GM18517 (cell line): ENCODE measurements around the gene NF1.
A peak's percentile ranks its signal among the peaks of the same experiment; 100 is the strongest.
"Not testable (repeated sequence)": the region's sequence is repeated elsewhere in the genome, so short reads cannot be mapped to it uniquely, and the experiment has no call there.

Experiments
- ATAC-seq: cut with Tn5 transposase; IDR thresholded peaks from one replicate; pipeline ENCODE4 v1.9.1; 2021; ENCODE audit warnings: mild to moderate bottlenecking, moderate library complexity; ENCODE audit not compliant: unreplicated experiment

NF1 gene

DNA sequence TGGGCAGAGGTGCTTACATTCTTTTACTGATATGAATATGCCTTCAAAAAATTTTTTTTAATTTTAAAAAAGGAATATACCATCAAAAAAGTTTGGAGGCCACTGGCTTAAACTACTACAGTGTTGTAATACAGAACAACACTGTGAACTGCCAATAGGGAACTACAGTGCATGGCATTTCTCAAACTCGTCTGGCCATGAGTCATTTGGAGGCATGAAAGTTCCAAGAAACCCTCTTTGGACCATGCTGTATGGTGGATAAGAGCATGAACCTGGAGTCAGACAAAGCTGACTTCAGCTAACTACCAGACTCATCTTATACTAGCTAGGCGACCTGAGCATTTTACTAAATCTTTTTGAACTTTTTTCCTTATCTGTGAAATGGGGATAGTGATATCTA lies 9.2 kb upstream of the NF1 start:
- ATAC-seq, result no peak

DNA sequence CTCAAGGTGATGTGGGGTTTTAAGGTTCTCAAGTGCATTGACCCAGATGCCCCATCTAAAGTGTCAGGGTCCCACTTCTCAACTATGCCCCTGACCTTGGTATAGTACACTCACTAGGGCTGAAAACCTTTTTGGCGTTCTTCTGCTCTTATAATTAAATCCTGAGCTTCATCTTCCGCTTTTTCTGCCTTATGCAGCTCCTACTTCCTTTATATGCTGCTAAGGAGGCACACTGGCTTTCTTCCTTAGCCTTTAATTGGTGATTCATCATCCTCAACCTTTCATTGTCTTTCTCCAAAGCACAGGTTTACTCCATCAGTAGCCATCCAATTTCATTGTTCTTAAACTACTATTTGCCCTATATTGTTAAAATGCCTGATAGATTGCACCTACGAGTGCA lies 5.3 kb upstream of the NF1 start:
- ATAC-seq, result no peak

DNA sequence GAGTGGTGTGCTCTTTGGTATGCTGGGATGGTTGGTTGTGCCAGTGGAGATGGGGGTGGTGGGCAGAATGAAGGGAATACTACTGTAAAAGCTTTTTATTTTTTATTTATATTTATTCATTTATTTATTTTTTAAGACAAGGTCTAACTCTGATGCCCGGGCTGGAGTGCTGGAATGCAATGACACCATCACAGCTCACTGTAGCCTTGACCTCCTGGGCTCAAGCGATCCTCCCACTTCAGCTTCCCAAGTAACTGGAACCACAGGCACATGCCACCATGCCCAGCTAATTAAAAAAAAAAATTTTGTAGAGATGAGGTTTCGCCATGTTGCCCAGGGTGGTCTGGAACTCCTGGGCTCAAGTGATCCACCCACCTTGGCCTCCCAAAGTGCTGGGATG lies 4.1 kb upstream of the NF1 start:
- not testable (repeated sequence) for ATAC-seq

DNA sequence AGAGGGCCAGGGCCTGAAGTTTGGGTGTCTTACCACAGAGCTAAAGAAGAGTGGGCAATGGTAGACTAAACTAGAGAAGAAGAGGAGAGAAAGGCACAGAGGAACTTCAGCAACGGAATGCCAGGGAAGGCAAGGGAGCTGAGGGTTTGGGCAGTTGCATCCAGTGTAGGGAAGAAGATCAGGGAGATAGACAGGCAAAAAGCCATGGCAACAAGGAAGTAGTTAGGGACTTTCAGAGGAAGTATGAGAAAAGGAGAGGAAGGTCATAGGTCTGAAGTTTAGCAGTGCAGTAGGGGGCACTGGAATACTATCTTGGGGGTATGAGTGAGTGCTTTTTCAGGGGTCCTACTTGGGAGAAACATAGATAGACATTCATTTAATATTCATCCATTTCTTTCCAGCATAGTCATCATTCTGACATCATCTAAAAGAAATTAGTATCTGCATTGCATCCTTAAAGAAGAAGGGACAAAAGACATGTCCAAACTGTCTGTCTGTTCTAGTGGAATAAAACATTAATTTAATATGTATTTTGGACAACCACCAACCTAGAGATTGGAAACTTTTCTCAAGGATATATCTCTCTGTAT lies 2.2 kb upstream of the NF1 start:
- no peak for ATAC-seq

DNA sequence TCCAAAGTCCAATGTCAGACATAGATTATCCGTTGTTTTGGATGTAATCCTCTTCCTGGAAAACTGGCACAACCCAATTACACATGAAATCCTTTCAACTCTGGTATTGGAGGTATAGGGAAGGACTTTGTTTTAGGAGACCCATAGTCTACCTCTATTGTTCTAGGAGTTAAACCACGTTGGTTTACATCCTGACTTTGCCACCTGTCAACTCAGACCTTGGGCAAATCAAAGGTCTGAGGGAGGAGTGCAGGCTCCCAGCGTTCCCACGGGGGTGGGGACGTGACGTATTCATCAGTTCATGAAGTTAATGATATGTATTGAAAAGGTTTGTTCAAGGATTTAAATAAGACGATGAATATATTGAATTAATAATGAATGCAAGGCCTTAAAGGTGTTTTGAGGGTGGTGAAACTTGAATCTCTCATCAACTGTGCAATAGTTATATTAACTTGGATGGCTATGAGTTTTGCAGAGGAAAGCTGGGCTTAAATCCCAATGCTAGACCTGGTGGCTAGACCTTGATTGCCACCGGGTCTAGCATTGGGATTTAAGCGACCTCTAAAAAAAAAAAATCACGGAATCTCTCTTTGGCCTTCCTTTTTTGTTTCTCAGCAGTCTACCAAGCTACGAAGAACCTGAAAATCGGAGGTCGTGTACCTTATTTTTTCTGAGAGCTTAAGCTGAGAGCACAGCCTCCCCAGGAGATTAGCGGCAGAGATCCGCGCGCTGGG lies 744 bp upstream of the NF1 start:
- peak; percentile 14 for ATAC-seq

DNA sequence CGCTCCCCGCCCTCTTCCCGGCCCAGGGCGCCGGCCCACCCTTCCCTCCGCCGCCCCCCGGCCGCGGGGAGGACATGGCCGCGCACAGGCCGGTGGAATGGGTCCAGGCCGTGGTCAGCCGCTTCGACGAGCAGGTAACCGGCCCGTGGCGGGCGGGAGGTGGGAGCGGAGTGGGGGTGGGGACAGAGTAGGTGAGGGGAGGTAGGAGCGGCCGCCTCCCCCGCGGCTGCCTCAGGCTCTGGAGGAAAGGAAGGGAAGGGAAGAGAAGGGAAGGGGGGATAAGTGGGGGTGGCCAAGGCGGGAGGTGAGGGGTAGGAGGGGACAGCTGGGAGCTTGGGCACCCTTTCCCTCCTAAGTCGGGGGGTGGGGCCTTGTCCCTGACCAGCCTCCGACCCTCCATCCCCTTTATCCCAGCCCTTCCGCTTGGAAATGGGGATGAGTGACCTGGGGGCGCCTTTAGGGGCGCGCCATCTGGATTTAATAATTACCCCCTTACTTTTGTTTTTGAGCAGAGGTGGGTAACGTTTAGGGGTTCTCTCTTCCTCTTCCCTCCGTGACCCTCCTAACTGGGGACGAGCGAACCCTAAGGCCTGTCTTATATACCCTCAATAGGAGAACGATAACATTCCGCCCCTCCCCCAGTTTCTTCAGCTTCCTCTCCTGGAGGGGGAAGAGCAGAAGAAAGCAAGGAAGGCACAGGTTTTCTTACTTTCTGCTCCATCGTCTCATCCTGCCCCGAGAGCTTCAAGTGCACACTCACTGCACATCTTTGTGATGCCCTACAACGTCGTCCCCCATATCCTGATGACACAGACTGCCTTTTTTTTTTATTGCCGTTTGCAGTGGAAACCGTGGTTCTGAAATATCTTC lies 694 bp downstream of the NF1 start:
- ATAC-seq, result no peak

DNA sequence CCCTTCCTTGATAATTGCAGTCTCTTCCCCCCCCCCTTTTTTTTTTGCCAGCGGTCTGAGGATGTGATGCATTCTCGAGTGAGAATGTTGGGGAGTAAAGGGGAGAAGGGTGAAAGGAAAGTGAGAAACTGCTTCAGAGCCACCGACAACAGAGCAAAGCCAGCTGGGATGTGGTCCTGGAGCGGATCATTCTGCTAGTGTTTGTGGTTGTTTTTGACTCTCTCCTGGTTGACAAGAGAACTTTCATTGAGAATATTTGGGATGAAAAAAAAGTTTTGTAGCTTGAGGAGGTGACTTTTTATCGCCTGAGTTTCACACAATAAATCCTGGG lies 1.3 kb downstream of the NF1 start:
- ATAC-seq, result no peak

DNA sequence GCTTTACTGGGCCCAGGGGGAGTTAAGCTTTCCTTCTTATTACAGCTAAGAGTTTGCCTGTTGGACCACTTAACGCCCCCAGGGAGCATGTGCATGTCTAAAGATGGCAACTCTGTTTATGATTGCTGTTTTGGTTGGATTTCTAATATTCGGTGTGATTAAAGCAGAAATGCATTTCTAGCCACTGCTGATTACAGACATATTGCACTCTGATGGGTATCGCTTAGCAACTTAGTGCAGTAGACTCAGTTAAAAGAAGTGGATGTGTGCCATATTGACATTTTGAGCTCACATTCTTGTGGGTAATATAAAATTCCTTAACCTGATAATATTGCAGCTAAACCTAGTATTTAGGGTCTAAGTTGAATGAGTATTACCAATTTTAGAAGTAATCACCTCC lies 4.2 kb downstream of the NF1 start:
- no peak for ATAC-seq

DNA sequence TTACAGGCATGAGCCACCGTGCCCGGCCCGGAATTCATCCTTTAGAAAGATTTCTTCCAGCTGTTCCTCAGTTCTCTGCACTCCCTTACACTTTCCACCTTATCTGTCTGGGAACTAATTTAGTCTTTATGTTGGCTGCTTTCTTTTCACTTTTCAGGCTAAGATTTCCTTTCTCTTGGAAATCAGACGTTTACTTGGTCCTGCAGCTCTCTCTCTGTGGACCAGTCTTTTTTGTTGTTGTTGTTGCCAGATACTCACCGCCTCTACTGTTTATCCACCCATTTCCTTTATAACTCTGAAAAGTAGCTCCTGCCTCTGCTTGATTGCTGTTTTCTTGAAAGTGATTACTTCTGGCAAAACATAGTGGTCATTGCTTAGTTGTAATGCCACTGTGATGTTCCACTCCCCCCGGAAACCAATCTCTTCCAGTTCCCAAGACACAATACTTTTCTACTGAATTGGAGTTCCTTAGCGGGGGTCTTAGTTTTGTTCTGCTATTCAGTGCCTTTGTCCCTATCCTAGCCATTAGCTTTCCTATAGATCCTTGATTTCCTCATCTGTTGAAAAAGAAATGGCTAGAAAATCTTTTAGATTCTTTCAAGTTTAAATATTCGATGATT lies 6.2 kb downstream of the NF1 start:
- ATAC-seq, result no peak

DNA sequence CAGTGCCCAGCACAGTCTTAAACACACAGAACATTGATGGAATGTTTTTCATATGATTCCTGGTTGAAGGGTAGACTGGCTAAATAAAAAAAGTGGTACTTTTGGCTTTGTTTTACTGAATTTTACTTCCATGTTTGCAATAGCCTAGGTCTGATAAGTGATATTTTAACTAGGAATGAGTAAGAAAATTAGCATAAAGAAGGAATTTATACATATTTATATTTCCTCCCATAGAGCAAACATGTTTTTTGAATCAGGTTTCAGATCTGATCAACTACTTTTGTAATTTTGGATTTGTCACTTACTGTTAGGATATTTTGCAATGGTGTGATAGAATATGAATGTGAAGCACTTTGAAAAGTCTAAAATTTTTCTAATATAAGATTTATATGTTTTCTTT lies 7.2 kb downstream of the NF1 start:
- no peak for ATAC-seq

DNA sequence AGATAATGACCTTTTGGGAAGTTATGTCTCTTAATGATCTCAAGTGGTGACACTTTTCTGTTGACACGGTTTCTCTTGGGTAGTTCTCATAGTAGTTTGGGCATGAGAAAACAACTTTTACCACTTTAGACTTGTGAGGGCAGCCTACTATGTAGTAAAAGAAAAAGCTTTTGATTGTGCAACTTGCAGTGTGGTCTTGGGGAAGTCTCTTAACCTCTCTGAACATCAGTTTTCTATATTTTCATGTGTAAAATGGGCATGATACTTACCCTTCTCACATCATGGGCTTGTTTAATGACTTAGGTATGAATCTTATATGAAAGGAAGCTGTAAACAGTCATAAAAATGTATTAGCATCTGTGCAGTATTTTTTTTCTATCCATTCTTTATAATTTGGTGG lies 11.2 kb downstream of the NF1 start:
- ATAC-seq, result no peak

DNA sequence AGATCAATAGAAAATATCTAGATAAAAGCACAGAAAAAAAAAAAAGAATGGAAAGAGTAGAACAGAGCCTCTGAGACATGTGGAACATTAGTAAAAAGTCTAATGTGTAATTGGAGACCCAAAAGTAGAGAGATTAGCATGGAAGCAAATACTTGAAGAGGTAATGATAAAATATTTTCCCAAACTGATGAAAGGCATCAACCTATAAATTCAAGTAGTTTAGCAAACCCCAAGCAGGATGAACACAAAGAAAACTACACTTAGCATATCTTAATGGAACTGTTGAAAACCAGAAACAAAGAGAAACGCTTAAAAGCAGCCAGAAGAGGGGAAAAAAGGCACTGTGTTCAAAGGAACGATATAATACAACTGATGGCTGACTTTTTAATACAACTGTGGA lies 16.4 kb downstream of the NF1 start:
- ATAC-seq, result no peak

DNA sequence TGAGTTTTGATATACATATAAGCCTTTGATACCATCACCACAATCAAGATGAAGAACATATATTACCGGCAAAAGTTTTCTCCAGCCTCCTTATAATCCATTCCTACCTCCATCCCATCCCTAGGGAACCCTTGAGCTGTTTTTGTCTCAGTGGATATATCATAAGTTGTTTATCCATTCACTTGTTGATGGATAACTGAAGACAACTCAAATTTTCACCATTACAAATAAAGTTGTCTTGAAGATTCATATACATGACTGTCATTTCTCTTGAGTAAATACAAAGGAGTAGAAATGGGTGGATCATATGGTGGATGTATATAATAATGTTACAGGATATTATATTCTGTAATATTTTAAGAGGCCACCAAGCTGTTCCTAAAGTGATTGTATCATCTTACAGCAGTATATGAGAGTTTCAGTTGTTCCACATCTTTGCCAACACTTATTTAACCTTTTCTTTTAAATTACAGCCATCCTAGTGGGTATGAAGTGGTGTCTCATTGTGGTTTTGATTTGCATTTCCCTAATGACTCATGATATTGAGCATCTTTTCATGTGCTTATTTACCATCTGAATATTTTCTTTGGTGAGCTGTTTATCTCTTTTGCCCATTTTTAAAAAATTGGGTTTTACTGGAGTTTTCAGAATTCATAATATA lies 17.4 kb downstream of the NF1 start:
- ATAC-seq, result no peak

DNA sequence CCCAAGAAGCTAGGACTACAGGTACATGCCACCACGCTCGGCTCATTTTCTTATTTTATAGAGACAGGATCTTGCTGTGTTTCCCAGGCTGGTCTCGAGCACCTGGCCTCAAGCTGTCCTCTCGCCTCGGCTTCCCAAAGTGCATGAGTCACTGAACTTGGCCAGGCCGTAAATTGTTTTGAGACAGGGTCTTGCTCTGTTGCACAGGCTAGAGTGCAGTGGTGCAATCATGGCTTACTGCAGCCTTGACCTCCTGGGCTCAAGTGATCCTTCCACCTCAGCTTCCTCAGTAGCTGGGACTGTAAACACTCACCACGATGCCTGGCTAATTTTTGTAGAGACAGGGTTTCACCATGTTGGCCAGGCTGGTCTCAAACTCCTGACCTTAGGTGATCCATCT lies 18.6 kb downstream of the NF1 start:
- ATAC-seq, result not testable (repeated sequence)

DNA sequence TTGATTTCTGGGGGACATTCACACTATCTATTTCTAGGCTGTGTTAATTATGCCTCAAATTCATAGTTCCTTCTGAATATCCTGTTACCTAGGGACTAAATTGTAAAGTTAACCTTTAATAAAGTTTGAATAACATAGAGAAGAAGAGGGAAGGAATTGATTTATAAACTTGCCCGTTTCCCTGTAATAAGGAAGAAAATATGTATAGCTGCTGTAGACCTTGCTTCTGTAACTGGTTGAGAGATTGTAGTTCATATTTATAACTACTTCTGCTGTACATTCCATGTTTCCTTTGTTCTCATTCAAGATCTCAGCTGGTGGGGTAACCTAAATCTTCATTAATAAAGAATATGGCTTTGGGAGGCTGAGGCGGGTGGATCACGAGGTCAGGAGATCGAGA lies 19.2 kb downstream of the NF1 start:
- ATAC-seq, result no peak

DNA sequence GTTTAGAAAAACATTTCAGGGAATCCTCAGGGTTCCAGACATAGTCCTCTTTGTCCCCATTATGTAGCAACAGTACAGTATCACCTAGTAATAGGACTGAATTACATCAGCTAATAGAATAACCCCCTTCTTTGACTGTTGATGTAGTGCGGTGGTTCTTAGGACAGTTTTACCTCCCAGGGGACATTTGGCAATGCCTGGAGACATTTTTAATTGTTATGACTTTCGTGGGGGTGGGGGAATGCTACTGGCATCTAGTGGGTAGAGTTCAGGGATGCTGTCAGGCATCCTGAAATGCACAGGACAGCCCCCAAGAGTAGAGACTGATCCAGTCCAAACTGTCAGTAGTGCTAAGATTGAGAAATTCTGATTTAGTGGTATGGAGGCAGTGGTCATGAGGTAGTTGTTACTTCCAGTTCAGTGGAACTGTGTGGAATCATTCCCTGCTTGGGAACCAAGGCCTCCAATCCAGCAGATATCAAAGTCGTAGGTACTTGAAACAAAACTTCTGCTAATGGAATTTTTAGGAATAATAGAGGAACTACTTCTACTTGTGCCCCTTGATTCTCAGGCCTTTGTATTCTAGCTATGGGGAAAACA lies 20.3 kb downstream of the NF1 start:
- ATAC-seq, result no peak

DNA sequence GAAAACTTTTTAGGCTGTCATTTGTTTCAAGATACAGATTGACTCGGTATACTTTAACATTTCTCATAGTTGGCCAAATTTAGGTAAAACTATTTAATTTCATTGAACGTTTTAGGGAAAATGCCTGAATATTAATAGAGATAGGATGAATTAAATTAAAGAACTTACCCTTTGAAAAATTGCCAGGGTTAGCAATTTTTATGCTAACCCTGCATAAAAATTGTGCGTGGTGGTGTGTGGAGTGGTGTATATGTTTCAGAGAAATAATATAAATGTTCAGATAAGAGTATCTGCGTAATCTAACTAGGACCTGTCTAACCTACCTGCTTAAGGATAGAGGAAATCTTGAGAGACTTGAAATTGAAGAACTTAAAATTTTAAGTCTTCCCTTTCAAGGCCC lies 21.4 kb downstream of the NF1 start:
- no peak for ATAC-seq

DNA sequence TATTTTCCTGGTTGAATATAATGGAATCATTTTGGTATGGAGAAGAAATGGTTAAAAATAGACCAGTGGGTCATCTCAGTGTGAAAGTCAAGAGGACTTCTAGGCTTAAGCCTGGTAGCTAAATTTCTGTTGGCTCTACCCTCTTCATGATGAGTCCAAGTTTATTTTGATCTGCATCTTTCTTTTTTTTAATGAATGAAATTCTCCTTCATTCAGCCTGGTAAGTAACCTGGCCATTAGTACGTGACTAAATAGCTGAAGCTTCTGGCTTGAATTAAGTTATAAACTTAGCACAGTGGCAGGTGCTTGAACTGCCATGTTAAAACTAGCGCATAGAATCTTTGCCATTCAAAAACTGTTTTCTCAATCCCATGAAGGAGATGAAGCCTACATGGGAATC lies 28.0 kb downstream of the NF1 start:
- ATAC-seq, result no peak

DNA sequence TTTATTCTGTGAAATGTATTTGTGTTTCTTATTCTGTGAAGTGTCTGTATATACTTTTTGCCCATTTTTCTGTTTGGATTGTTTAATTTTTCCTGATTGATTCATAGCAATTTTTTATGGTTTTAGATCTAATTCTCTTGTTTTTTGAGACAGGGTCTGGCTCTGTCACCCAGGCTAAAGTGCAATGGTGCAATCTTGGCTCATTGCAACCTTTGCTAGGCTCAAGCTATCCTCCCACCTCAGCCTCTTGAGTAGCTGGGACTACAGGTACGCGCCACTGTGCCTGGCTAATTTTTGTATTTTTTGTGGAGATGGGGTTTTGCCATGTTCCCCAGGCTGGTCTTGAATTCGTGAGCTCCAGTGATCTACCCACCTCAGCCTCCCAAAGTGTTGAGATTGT lies 31.5 kb downstream of the NF1 start:
- ATAC-seq, result no peak

DNA sequence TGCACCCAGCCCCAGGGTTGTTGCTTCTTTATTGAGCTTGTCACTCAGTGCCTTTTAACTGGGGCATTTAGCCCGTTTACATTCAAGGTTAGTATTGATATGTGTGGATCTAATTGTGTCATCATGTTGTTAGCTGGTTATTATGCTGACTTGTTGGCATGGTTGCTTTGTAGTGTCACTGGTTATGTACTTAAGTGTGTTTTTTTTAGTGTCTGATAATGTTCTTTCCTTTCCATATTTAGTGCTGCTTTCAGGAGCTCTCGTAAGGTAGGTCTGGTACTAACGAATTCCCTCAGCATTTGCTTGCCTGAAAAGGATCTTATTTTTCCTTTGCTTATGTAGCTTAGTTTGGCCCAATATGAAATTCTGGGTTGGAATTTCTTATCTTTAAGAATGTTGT lies 33.5 kb downstream of the NF1 start:
- ATAC-seq, result no peak
